Adrenal gland (tissue), 12 donors: ENCODE measurements around the gene LIPC. TPM values are rescaled to one million over a fixed set of nuclear protein-coding genes. Genes with fewer than 3 reads are reported as not detected.
A peak's percentile ranks its signal among the peaks of the same experiment; 100 is the strongest.

Experiments
- DNase-seq, 7 donors: peaks; one replicate each; pipeline ENCODE4 v3.0.0-alpha.2; 2019 to 2020
- H3K27ac ChIP-seq, 5 donors: fragments of 200-600 bp; sonication (generic) in 4 of 5; 1 replicate in 3 of 5; 2 replicates in 2 of 5; pipeline versions ENCODE4 v1.5.1 to v1.8.0; 2016 to 2020; ENCODE audit warnings: mild to moderate bottlenecking in 1 of 5
- H3K27me3 ChIP-seq: fragments of 200-600 bp; 2 replicates; pipeline ENCODE4 v1.8.0; 2021
- H3K36me3 ChIP-seq, 2 donors: fragments of 200-600 bp; replicated peaks in 1 of 2; 1 replicate in 1 of 2; 2 replicates in 1 of 2; pipeline versions ENCODE4 v1.5.1 to v1.8.0; 2018 to 2022
- H3K4me1 ChIP-seq, 2 donors: fragments of 200-600 bp; replicated peaks in 1 of 2; 1 replicate in 1 of 2; 2 replicates in 1 of 2; pipeline versions ENCODE4 v1.5.1 to v1.8.0; 2018 to 2021
- H3K4me3 ChIP-seq, 4 donors: fragments of 200-600 bp; sonication (generic) in 3 of 4; one replicate each; pipeline ENCODE4 v1.5.1; 2016 to 2018
- H3K9me3 ChIP-seq, 3 donors: fragments of 200-600 bp; sonication (generic) in 1 of 3; replicated peaks in 1 of 3; 1 replicate in 2 of 3; 2 replicates in 1 of 3; pipeline versions ENCODE4 v1.5.1 to v1.8.0; 2016 to 2021
- CTCF ChIP-seq, 6 experiments: fragments of 450-650 bp in 4 of 6; fragments of 200-600 bp in 2 of 6; sonication (generic) in 1 of 6; IDR thresholded peaks; 1 replicate in 5 of 6; 2 replicates in 1 of 6; pipeline versions ENCODE4 v1.5.1 to v1.8.0; 2016 to 2021; ENCODE audit warnings: antibody characterized with exemption in 6 of 6, mild to moderate bottlenecking in 2 of 6, moderate library complexity in 1 of 6
- POLR2A ChIP-seq, 2 donors: fragments of 450-650 bp; IDR thresholded peaks; one replicate each; pipeline ENCODE4 v1.6.1; 2017; ENCODE audit warnings: antibody characterized with exemption in 2 of 2, mild to moderate bottlenecking in 2 of 2, moderate library complexity in 1 of 2
- WGBS, 4 donors: extraction: QIAGEN DNeasy Blood & Tissue Kit in 2 of 4; methylation state at CpG; one replicate each; pipeline versions ENCODE4 v1.1.5 to v1.1.7; 2013 to 2017; 5-methylcytosine and 5-hydroxymethylcytosine counted together
- intact Hi-C, 2 donors: fragments of 100-400 bp; cut with DNase I; formaldehyde crosslinking; loops; one replicate each; pipeline versions ENCODE4 v1.14.1 to v1.15.0; 2022 to 2023
- polyA plus RNA-seq, 3 donors: library from polyadenylated mRNA; stranded (reverse); fragments of 200-250 nt in 2 of 3; fragments of 350-450 nt in 1 of 3; fragmentation: Illumina TruSeq in 1 of 3; extraction: RNeasy Lipid Tissue Mini Kit (QIAGEN cat#74804) in 1 of 3; gene quantifications; one replicate each; pipeline ENCODE4 v1.2.3, GENCODE V29; 2013 to 2014
- total RNA-seq, 9 donors: library from RNA; depleted of rRNA in 4 of 9; stranded (reverse); fragments of >200 nt in 4 of 9; fragments of 120-200 nt in 1 of 9; fragmentation: NEBNext Ultra II Directional in 1 of 9; extraction: Animal tissue kit (Norgen Biotek cat#: 25700) in 1 of 9; gene quantifications; one replicate each; pipeline versions ENCODE4 v1.1.0 to v1.2.4, GENCODE V29; 2013 to 2023
- donor health status: healthy with polysubstance abuse.
- donor health status: Bipolar disorder and iron deficiency.
- donor health status: DM: yes; HTN: yes; CAD: no.
- donor health status: DM: no; HTN: no; CAD: no.
- donor health status: DM: no; HTN: no; CAD: no.
- donor health status: DM: yes; HTN: yes; CAD: no.

The LIPC gene
- total and polyA plus RNA-seq, 12 donors = 0.11 to 1.0 (median 0.24) TPM; not detected in 5

DNA sequence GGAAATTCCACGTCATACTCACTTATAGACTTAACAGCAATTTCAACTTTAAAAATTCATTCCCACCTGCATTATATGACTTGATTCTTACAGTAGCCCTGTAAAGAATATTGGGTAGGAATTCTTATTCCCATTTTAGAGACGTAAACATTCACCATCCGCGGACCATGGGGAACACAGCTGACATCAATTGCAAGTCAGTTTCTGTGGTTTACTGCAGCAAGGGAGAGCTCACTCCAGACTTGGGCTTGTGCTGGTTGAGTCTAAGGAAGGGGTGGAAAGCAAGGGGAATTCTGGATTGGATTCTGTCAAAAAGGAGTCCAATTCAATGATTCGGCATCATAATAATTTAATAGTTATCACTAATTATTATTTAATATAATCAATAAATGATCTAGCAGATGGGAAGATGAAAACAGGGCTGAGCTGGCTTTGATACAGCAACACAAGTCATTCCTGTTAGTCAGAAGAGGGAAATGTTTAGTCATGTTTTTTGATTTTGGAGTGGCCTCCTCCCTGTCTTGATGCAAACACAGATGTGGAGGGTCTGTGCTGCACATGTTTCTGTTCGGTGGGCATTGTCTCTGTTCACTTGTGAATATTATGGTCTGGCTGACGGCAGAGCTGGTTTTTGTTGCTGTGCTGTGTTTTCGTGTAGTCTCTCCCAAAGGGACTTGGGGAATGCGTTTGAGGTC lies 9.7 kb downstream of the LIPC start:
- Histone ChIP-seq H3K4me3 (no peak overlapping the region), H3K27me3 (no peaks in the 10 kb centered on the region), H3K27ac (peak overlapping the region in 2 of 5 donors; percentile 70 to 76), H3K9me3 (no peaks in the 10 kb centered on the region), H3K4me1 (peaks cover 18 to 30% of the 10 kb centered on the region in 2 donors), H3K36me3 (no peaks in the 10 kb centered on the region)
- 85 to 93% (median 91%) methylated on average over 9 of the region's 9 CpGs for WGBS, 4 donors
- intact Hi-C loops = no loop called here
- peak in 2 of 7 donors; percentile 21 to 27 for DNase-seq
- TF ChIP-seq POLR2A (IDR thresholded peaks at IDR 0.05) = no peak
- TF ChIP-seq CTCF (IDR thresholded peaks at IDR 0.05) = no peak

- H3K36me3 ChIP-seq = no peaks in the 10 kb centered on the region
- H3K4me1 ChIP-seq = peaks cover 18 to 30% of the 10 kb centered on the region in 2 donors
- H3K4me3 ChIP-seq = no peak overlapping the region
- 36 to 52% (median 39%) methylated on average over 4 of the region's 4 CpGs for WGBS, 4 donors
- H3K9me3 ChIP-seq = no peaks in the 10 kb centered on the region
- H3K27me3 ChIP-seq = no peaks in the 10 kb centered on the region
- no peak for TF ChIP-seq CTCF (IDR thresholded peaks at IDR 0.05)
- no peak for TF ChIP-seq POLR2A (IDR thresholded peaks at IDR 0.05)
- H3K27ac ChIP-seq = peak overlapping the region in 1 of 5 donors; percentile 30
- intact Hi-C loops = no loop called here
- DNase-seq = peak in 1 of 7 donors; percentile 23
Measured at GRCh38 chr15:58442122-58442521, 10.3 kb downstream of the LIPC start.

DNA sequence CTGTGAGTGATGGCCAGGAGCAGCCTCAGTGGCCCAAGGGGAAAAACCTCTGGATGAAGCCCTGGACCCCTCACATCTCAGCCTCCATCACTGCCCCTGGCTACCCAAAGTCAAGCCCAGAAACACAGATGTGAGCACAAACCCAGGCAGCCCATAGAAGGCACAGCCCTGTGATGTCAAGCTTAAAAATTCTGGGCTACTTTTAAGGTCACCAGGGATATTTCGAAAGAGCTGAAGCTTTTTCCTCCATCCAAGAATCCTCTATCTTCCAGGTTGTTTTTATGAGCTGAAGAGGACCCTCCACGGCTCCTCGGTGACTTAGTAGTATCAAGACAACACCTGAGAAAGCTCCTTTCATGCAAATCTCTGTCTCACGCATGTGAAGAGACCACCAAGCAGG lies 11.5 kb downstream of the LIPC start:
- H3K27me3 ChIP-seq = no peaks in the 10 kb centered on the region
- intact Hi-C loops = no loop called here
- H3K9me3 ChIP-seq = no peaks in the 10 kb centered on the region
- WGBS, 4 donors = 95 to 98% (median 97%) methylated on average over 4 of the region's 4 CpGs
- no peak for DNase-seq
- H3K4me1 ChIP-seq = peaks cover 18 to 30% of the 10 kb centered on the region in 2 donors
- TF ChIP-seq POLR2A (IDR thresholded peaks at IDR 0.05) (no peak), CTCF (IDR thresholded peaks at IDR 0.05) (no peak)
- no peak overlapping the region for H3K27ac ChIP-seq
- no peaks in the 10 kb centered on the region for H3K36me3 ChIP-seq
- no peak overlapping the region for H3K4me3 ChIP-seq

DNA sequence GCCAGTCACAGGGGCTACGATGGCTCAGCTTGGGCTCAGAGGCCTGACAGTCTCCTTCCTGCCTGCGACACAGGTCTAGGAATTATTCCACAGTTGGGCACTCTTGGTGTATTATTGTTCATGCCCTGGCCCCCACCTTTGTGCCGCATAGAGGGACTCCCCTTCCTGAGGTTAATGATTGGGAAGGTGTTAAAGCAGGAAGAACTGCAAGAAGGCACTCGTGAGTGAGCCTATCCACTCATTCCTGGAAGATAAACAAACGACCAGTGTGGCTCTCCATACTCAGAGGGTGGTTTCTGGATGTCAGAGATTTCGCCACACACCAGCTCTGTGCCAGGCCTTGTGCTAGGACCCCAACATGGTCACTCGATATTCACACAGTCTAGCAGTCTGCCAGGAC lies 12.3 kb downstream of the LIPC start:
- DNase-seq = no peak
- 76 to 90% (median 81%) methylated on average over 7 of the region's 7 CpGs for WGBS, 4 donors
- Histone ChIP-seq H3K27ac (no peak overlapping the region), H3K36me3 (no peaks in the 10 kb centered on the region), H3K4me3 (no peak overlapping the region), H3K9me3 (no peaks in the 10 kb centered on the region), H3K4me1 (peaks cover 18 to 30% of the 10 kb centered on the region in 2 donors), H3K27me3 (no peaks in the 10 kb centered on the region)
- TF ChIP-seq POLR2A (IDR thresholded peaks at IDR 0.05) = no peak
- no peak for TF ChIP-seq CTCF (IDR thresholded peaks at IDR 0.05)
- intact Hi-C loops = no loop called here
